WTC11 (cell line): ENCODE results near the gene CCR8. TPM values are rescaled to one million over a fixed set of nuclear protein-coding genes. Genes with fewer than 3 reads are reported as not detected.

Experiments
- ATAC-seq: fragments of 200-7000 bp; cut with Tn5 transposase; 2 replicates; pipeline ENCODE4 v1.10.0; 2021; ENCODE audit warnings: mild to moderate bottlenecking, moderate library complexity
- CTCF ChIA-PET: fragments of 300-600 bp; sonication (Branson Sonifier 250); formaldehyde crosslinking; loops from one replicate; lab custom pipeline; 2021; ENCODE audit warnings: antibody characterized with exemption; lab: Charles Lee
- POLR2A ChIA-PET: fragments of 350-600 bp; sonication (Branson Sonifier 250); formaldehyde crosslinking; loops from one replicate; lab custom pipeline; 2021; ENCODE audit warnings: antibody characterized with exemption; lab: Charles Lee
- DNase-seq: peaks from one replicate; pipeline ENCODE4 v3.0.0; 2021; ENCODE audit warnings: low spot score
- H3K27ac Mint-ChIP-seq: 2 replicates; pipeline ENCODE4 v1.8.0; 2021; ENCODE audit warnings: mixed read lengths
- H3K27me3 Mint-ChIP-seq: 2 replicates; pipeline ENCODE4 v1.8.0; 2021; ENCODE audit warnings: low read depth, mild to moderate bottlenecking, moderate library complexity, mixed read lengths
- H3K36me3 Mint-ChIP-seq: 2 replicates; pipeline ENCODE4 v1.8.0; 2021; ENCODE audit warnings: mixed read lengths
- H3K4me1 Mint-ChIP-seq: 2 replicates; pipeline ENCODE4 v1.8.0; 2022; ENCODE audit warnings: mixed read lengths
- H3K4me3 Mint-ChIP-seq: 2 replicates; pipeline ENCODE4 v1.8.0; 2021; ENCODE audit warnings: mild to moderate bottlenecking, moderate library complexity, mixed read lengths
- H3K9me3 Mint-ChIP-seq: 2 replicates; pipeline ENCODE4 v1.8.0; 2021; ENCODE audit warnings: mixed read lengths
- ERG ChIP-seq: fragments of 250-450 bp; sonication (Bioruptor Pico); IDR thresholded peaks from 2 replicates; pipeline ENCODE4 v1.8.0; 2021; ENCODE audit warnings: mild to moderate bottlenecking
- ETV6 ChIP-seq: sonication (generic); formaldehyde crosslinking; IDR thresholded peaks from 2 replicates; pipeline ENCODE4 v1.8.1; 2022; ENCODE audit warnings: mild to moderate bottlenecking, missing genetic modification reagents
- GRHL2 ChIP-seq: fragments of 250-450 bp; sonication (Bioruptor Pico); IDR thresholded peaks from 2 replicates; pipeline ENCODE4 v1.8.0; 2022; ENCODE audit warnings: mild to moderate bottlenecking, moderate library complexity; ENCODE audit not compliant: insufficient replicate concordance, severe bottlenecking
- GTF2I ChIP-seq: fragments of 250-450 bp; sonication (Bioruptor Pico); conservative IDR thresholded peaks from 2 replicates; pipeline ENCODE4 v1.4.0; 2021; ENCODE audit warnings: mild to moderate bottlenecking
- HMGA2 ChIP-seq: fragments of 250-450 bp; sonication (Bioruptor Pico); IDR thresholded peaks from 2 replicates; pipeline ENCODE4 v1.4.0; 2021; ENCODE audit warnings: mild to moderate bottlenecking, moderate library complexity
- IRF1 ChIP-seq: sonication (generic); formaldehyde crosslinking; IDR thresholded peaks from 2 replicates; pipeline ENCODE4 v1.8.0; 2023; ENCODE audit warnings: missing genetic modification reagents
- JAZF1 ChIP-seq: fragments of 250-450 bp; sonication (Bioruptor Pico); IDR thresholded peaks from 2 replicates; pipeline ENCODE4 v1.9.0; 2021; ENCODE audit warnings: moderate library complexity, mild to moderate bottlenecking, inconsistent platforms
- MLX ChIP-seq: sonication (generic); formaldehyde crosslinking; IDR thresholded peaks from 2 replicates; pipeline ENCODE4 v1.8.1; 2023; ENCODE audit warnings: mild to moderate bottlenecking, missing genetic modification reagents, moderate library complexity
- NFE2L1 ChIP-seq: sonication (generic); formaldehyde crosslinking; IDR thresholded peaks from 2 replicates; pipeline ENCODE4 v1.8.1; 2023; ENCODE audit warnings: missing genetic modification reagents
- NR1H2 ChIP-seq: sonication (generic); formaldehyde crosslinking; IDR thresholded peaks from 2 replicates; pipeline ENCODE4 v1.9.0; 2021; ENCODE audit warnings: mild to moderate bottlenecking, moderate library complexity, missing genetic modification reagents
- NR3C1 ChIP-seq: sonication (generic); formaldehyde crosslinking; conservative IDR thresholded peaks from 2 replicates; pipeline ENCODE4 v1.8.1; 2023; ENCODE audit warnings: low read depth, mild to moderate bottlenecking, missing genetic modification reagents
- SMAD4 ChIP-seq: sonication (generic); formaldehyde crosslinking; IDR thresholded peaks from 2 replicates; pipeline ENCODE4 v1.8.0; 2022; ENCODE audit warnings: mild to moderate bottlenecking, missing genetic modification reagents
- SP1 ChIP-seq: sonication (generic); formaldehyde crosslinking; conservative IDR thresholded peaks from 2 replicates; pipeline ENCODE4 v1.8.1; 2022; ENCODE audit warnings: missing genetic modification reagents
- STAT6 ChIP-seq: sonication (generic); formaldehyde crosslinking; conservative IDR thresholded peaks from 2 replicates; pipeline ENCODE4 v1.8.1; 2023; ENCODE audit warnings: mild to moderate bottlenecking, low read depth, missing genetic modification reagents, moderate library complexity
- TCF7 ChIP-seq: sonication (generic); formaldehyde crosslinking; IDR thresholded peaks from 2 replicates; pipeline ENCODE4 v1.8.0; 2022; ENCODE audit warnings: mild to moderate bottlenecking, low read depth, missing genetic modification reagents, moderate library complexity
- USF2 ChIP-seq: sonication (generic); formaldehyde crosslinking; IDR thresholded peaks from 2 replicates; pipeline ENCODE4 v1.8.1; 2023; ENCODE audit warnings: mild to moderate bottlenecking, missing genetic modification reagents, moderate library complexity
- ZBTB21 ChIP-seq: sonication (generic); formaldehyde crosslinking; IDR thresholded peaks from 2 replicates; pipeline ENCODE4 v1.8.1; 2023; ENCODE audit warnings: mild to moderate bottlenecking, missing genetic modification reagents, borderline replicate concordance
- ZMAT4 ChIP-seq: fragments of 250-450 bp; sonication (Bioruptor Pico); IDR thresholded peaks from 2 replicates; pipeline ENCODE4 v1.9.0; 2021; ENCODE audit warnings: mild to moderate bottlenecking
- ZNF423 ChIP-seq: fragments of 250-450 bp; sonication (Bioruptor Pico); IDR thresholded peaks from 2 replicates; pipeline ENCODE4 v2.1.2; 2022; ENCODE audit warnings: mild to moderate bottlenecking, moderate library complexity
- total RNA-seq: library from RNA; stranded (reverse); gene quantifications from 3 replicates; pipeline ENCODE4 v1.2.3, GENCODE V29; 2021

Gene CCR8
- total RNA-seq, 1 experiment from 2014 or later, result 0.33 TPM

- TF ChIP-seq TCF7 (CRISPR knock-in tag) (no peak), NFE2L1 (CRISPR knock-in tag) (no peak), USF2 (CRISPR knock-in tag) (no peak), GRHL2 (CRISPR knock-in tag) (no peak), ZNF423 (CRISPR knock-in tag) (no peak), JAZF1 (CRISPR knock-in tag) (no peak), GTF2I (CRISPR knock-in tag) (no peak), ZMAT4 (CRISPR knock-in tag) (no peak)
- TF ChIP-seq, all 79 proteins: peak for 0
These were observed 28.8 kb downstream of the CCR8 start (continued) for GRCh38 chr3:39358333-39358732.

- no peak overlapping the region for H3K4me3 Mint-ChIP-seq
- H3K9me3 Mint-ChIP-seq, result peaks cover 6% of the 10 kb centered on the region
- TF ChIP-seq SP1 (no peak), IRF1 (CRISPR knock-in tag) (no peak), MLX (CRISPR knock-in tag) (no peak), SMAD4 (CRISPR knock-in tag) (no peak), NR3C1 (CRISPR knock-in tag) (no peak), ERG (CRISPR knock-in tag) (no peak), ZMAT4 (CRISPR knock-in tag) (no peak), ZBTB21 (no peak), NR1H2 (CRISPR knock-in tag) (no peak), ETV6 (CRISPR knock-in tag) (no peak), HMGA2 (CRISPR knock-in tag) (no peak), TCF7 (CRISPR knock-in tag) (no peak), STAT6 (CRISPR knock-in tag) (no peak)
- H3K27ac Mint-ChIP-seq, result no peak overlapping the region
- CTCF ChIA-PET, result interaction anchor here (0.9 to 1.0 kb wide), 2 partner anchors 15 to 17 kb away, joined by 3 to 5 read pairs; no protein-coding TSS in a partner anchor
- no peaks in the 10 kb centered on the region for H3K4me1 Mint-ChIP-seq
- peaks cover 5% of the 10 kb centered on the region; the same call in 1 of the 2 replicates for H3K27me3 Mint-ChIP-seq
- POLR2A ChIA-PET, result no interaction called here
- ATAC-seq (no peak), DNase-seq (no peak)
- H3K36me3 Mint-ChIP-seq, result no peaks in the 10 kb centered on the region
These were observed 31.9 kb downstream of the CCR8 start for GRCh38 chr3:39361252-39361927.
